HG02623 (cell line): ENCODE results near the gene PLA2G15.
A peak's percentile ranks its signal among the peaks of the same experiment; 100 is the strongest.
"Not testable (repeated sequence)": the region's sequence is repeated elsewhere in the genome, so short reads cannot be mapped to it uniquely, and the experiment has no call there.

ENCODE experiments used
- ATAC-seq: cut with Tn5 transposase; IDR thresholded peaks from one replicate; pipeline ENCODE4 v1.9.1; 2021; ENCODE audit warnings: moderate library complexity; ENCODE audit not compliant: unreplicated experiment

Gene PLA2G15

GRCh38 chr16:68275611-68276191 is 30.5 kb downstream of the PLA2G15 start:
- no peak for ATAC-seq

GRCh38 chr16:68276223-68276622 is 31.1 kb downstream of the PLA2G15 start:
- ATAC-seq = no peak

- ATAC-seq = no peak
These were observed 34.8 kb downstream of the PLA2G15 start for GRCh38 chr16:68279726-68280558.

DNA sequence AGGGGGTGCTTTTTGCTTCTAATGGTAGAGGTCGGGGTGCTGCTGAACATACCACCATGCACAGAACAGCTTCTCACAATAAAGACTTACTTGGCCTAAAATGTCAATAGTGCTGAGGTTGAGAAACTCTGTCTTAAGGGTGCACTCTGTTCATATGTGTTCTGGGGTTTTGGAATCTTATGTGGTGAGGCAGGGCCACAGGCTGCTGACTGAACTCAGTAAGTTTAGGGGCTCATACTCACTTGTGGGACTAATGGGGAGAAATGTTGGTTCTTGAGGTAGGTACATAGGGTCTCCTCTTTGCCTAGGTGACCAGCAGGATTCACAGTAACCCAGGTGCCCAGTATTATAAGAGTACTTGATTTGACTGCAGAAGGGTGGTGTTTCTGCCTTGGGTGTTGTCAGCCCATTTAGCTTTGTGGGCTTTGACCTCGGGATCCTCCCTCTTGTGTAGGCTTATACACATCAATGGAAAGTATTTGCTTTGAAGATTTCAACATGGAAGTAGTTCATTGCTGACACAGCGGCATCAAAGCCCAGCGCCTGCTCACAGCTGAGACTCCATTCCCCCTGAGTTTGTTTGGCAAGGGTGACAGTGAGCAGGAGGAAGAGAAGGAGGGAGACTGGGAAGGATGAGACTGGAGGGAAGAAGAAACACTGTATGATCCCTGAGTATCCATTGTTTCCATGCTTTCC is 36.3 kb downstream of the PLA2G15 start:
- no peak for ATAC-seq

DNA sequence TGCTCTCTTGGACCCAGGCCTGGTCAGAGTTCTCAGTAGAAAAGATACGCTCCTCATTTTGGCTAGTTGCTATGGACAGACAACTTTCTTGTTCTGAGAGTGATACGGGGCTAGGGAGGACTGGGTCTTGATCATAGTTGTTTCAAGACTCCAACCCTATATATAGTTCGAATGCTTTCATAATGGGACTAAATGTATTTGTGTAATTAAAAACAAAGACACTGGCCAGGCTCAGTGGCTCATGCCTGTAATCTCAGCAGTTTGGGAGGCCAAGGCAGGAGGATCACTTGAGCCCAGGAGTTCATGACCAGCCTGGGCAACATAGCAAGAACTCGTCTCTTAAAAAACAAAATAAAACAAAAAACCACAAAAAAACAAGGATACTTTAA is 36.9 kb downstream of the PLA2G15 start:
- ATAC-seq = no peak

- ATAC-seq = no peak
These were observed 38.2 kb downstream of the PLA2G15 start for GRCh38 chr16:68283346-68283745.

GRCh38 chr16:68283801-68284598 is 38.8 kb downstream of the PLA2G15 start:
- no peak for ATAC-seq

- peak; percentile 41 for ATAC-seq
These were observed 39.7 kb downstream of the PLA2G15 start for GRCh38 chr16:68284847-68285246.

DNA sequence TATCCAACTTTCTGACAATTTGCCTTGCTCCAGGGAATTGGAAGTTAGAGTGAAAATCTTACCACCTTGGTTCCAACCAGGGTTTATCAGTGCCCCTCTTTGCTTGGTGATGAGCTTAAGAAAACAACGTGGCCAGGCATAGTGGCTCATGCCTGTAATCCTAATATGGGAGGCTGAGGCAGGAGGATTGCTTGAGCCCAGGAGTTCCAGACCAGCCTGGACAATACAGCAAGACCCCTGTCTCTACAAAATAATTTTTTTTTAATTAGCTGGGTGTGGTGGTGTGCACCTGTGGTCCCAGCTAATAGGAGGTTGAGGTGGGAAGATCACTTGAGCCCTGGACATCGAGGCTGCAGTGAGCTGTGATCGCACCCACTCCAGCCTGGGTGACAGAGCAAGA is 40.5 kb downstream of the PLA2G15 start:
- no peak for ATAC-seq

GRCh38 chr16:68286153-68287074 is 41.2 kb downstream of the PLA2G15 start:
- no peak for ATAC-seq

DNA sequence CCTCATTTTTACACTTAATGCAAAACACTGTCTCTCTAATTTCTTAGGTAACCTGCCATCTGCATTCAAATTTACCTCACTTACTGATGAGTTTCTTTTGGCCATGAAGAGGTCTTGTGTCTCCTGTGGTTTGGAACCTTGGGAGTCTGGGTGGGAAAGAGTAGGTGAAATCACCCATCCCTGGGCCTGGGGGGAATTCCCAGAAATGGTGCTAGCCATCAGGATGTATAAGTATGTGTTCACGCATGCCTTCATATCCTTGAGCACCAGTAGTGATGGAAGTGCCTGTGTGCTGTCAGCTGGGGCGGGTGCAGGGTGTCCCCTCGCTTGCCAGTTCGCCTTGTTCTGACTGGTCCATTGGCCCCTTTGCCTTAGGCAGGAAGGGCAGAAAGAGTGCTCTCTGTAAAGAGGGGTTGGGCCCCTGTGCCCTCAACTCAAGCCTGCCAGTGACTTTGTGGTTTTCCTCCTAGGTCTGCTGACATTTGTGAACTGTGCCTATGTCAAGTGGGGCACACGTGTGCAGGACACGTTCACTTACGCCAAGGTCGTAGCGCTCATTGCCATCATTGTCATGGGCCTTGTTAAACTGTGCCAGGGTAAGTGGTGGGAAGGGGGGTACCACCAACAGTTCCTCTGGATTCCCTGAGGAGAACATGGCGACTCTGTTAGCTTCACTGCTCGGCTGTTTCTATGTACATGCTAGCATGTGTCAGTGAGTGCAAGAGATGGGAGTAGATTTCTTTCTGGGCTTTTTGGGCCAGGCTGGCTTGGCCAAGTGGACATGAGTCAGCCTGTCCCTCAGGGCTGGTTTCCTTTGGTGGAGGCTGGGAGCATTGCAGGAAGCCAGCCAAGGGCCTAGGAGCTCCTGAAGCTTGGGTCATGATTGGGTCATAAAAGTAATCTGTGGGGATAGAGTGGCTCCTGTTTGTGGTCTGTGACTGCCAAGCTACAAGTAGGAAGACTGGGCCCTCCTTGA is 42.4 kb downstream of the PLA2G15 start:
- no peak for ATAC-seq

GRCh38 chr16:68288252-68288650 is 43.1 kb downstream of the PLA2G15 start:
- ATAC-seq = no peak

DNA sequence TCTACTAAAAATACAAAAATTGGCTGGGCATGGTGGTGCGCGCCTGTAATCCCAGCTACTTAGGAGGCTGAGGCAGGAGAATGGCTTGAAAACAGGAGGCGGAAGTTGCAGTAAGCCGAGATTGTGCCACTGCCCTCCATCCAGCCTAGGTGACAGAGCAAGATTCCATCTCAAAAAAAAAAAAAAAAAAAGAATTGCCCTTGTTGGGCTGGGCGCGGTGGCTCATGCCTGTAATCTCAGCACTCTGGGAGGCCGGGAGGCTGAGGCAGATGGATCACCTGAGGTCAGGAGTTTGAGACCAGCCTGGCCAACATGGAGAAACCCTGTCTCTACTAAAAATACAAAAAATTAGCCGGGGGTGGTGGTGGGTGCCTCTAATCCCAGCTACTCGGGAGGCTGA is 43.6 kb downstream of the PLA2G15 start:
- ATAC-seq = not testable (repeated sequence)

DNA sequence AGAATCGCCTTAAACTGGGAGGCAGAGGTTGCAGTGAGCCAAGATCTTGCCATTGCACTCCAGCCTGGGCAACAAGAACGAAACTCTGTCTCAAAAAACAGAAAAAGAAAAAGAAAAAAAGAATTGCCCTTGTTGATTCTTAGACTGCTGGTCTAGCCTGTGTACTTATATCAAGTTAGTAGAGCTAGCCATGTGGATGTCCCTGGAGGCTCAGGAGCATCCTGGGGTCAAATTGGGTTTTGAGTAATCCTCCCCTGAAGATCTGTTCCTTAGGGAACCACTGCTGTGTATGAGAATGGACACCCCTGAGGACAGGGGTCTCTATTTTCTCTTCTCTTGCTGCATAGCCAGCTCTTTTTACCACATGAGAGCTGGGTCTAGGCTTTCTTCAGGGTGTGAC is 44.0 kb downstream of the PLA2G15 start:
- peak; percentile 5 for ATAC-seq

GRCh38 chr16:68289621-68290329 is 44.6 kb downstream of the PLA2G15 start:
- ATAC-seq = peak; percentile 77

DNA sequence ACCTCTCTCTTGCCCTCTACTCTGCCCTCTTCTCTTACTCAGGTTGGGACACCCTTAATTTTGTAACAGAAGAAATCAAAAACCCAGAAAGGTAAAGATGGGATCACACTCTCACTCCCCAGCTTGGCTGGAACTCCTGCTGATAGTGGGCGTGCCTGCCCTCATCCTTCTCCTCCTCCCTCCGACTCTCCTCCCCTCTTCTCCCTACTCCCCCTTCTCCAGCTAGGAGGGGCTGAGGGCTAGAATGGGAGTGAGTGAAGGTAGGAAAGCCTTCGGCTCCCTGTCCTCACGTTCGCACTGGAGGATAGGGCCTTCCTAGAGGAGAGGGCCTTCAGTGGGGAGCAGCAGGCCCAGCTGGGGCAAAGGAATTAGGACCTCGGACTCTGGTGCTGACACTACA is 45.3 kb downstream of the PLA2G15 start:
- no peak for ATAC-seq

- ATAC-seq = no peak
These were observed 46.1 kb downstream of the PLA2G15 start for GRCh38 chr16:68291227-68291626.

GRCh38 chr16:68292425-68292824 is 47.3 kb downstream of the PLA2G15 start:
- no peak for ATAC-seq
